SW 1271 (cell line): ENCODE data around the gene SORBS1.

Experiments used
- DNase-seq, 2 experiments: peaks; one replicate each; lab custom pipeline; 2025; lab: John Stamatoyannopoulos, UW

SORBS1 gene

GRCh38 chr10:95408983-95409873, 151.9 kb downstream of the SORBS1 start:
- no peak for DNase-seq

- no peak for DNase-seq
Observed at GRCh38 chr10:95408148-95408960, 152.8 kb downstream of the SORBS1 start.

GRCh38 chr10:95407546-95407945, 153.6 kb downstream of the SORBS1 start:
- no peak for DNase-seq

GRCh38 chr10:95406651-95407280, 154.4 kb downstream of the SORBS1 start:
- no peak for DNase-seq

- DNase-seq: no peak
Observed at GRCh38 chr10:95405655-95406054, 155.5 kb downstream of the SORBS1 start.

GRCh38 chr10:95404864-95405263, 156.3 kb downstream of the SORBS1 start:
- no peak for DNase-seq

GRCh38 chr10:95404462-95404858, 156.7 kb downstream of the SORBS1 start:
- no peak for DNase-seq

- no peak for DNase-seq
Observed at GRCh38 chr10:95403700-95404461, 157.3 kb downstream of the SORBS1 start.

GRCh38 chr10:95401704-95402469, 159.3 kb downstream of the SORBS1 start:
- DNase-seq: no peak

GRCh38 chr10:95400787-95401186, 160.4 kb downstream of the SORBS1 start:
- no peak for DNase-seq

GRCh38 chr10:95399183-95399582, 162.0 kb downstream of the SORBS1 start:
- DNase-seq: no peak

GRCh38 chr10:95397747-95398146, 163.4 kb downstream of the SORBS1 start:
- DNase-seq: no peak

GRCh38 chr10:95395947-95396449, 165.2 kb downstream of the SORBS1 start:
- DNase-seq: no peak

- no peak for DNase-seq
Observed at GRCh38 chr10:95394161-95394880, 166.8 kb downstream of the SORBS1 start.

GRCh38 chr10:95392681-95393164, 168.4 kb downstream of the SORBS1 start:
- no peak for DNase-seq

GRCh38 chr10:95392217-95392584, 169.0 kb downstream of the SORBS1 start:
- no peak for DNase-seq

- no peak for DNase-seq
Observed at GRCh38 chr10:95391581-95392216, 169.5 kb downstream of the SORBS1 start.

- no peak for DNase-seq
Observed at GRCh38 chr10:95391164-95391563, 170.0 kb downstream of the SORBS1 start.

GRCh38 chr10:95389982-95390381, 171.2 kb downstream of the SORBS1 start:
- no peak for DNase-seq

GRCh38 chr10:95389176-95389575, 172.0 kb downstream of the SORBS1 start:
- no peak for DNase-seq
